Endothelial cell (in vitro differentiated cells): ENCODE results near the gene KRTAP4-6. TPM values are rescaled to one million over a fixed set of nuclear protein-coding genes. Genes with fewer than 3 reads are reported as not detected.
"Not testable (repeated sequence)": the region's sequence is repeated elsewhere in the genome, so short reads cannot be mapped to it uniquely, and the experiment has no call there.

Source experiments
- DNase-seq: peaks from one replicate; pipeline ENCODE4 v3.0.0; 2021; ENCODE audit warnings: low spot score
- H3K27ac Mint-ChIP-seq: one replicate; pipeline ENCODE4 v1.8.0; 2021; ENCODE audit warnings: mixed read lengths, inconsistent platforms; ENCODE audit not compliant: unreplicated experiment
- H3K27me3 Mint-ChIP-seq: one replicate; pipeline ENCODE4 v1.8.0; 2021; ENCODE audit warnings: mild to moderate bottlenecking, moderate library complexity, mixed read lengths, inconsistent platforms; ENCODE audit not compliant: unreplicated experiment
- H3K36me3 Mint-ChIP-seq: one replicate; pipeline ENCODE4 v1.8.0; 2021; ENCODE audit warnings: mild to moderate bottlenecking, low read depth, mixed read lengths, inconsistent platforms; ENCODE audit not compliant: unreplicated experiment
- H3K4me1 Mint-ChIP-seq: one replicate; pipeline ENCODE4 v1.8.0; 2021; ENCODE audit warnings: mild to moderate bottlenecking, mixed read lengths, inconsistent platforms; ENCODE audit not compliant: unreplicated experiment
- H3K4me3 Mint-ChIP-seq: one replicate; pipeline ENCODE4 v1.8.0; 2021; ENCODE audit warnings: mild to moderate bottlenecking, mixed read lengths, inconsistent platforms; ENCODE audit not compliant: unreplicated experiment
- H3K9me3 Mint-ChIP-seq: one replicate; pipeline ENCODE4 v1.8.0; 2021; ENCODE audit warnings: mixed read lengths, inconsistent platforms; ENCODE audit not compliant: unreplicated experiment
- CTCF ChIP-seq: fragments of 200-600 bp; sonication (generic); IDR thresholded peaks from one replicate; pipeline ENCODE4 v1.5.0; 2021; ENCODE audit warnings: antibody characterized with exemption; ENCODE audit not compliant: unreplicated experiment
- total RNA-seq: library from RNA; stranded (reverse); fragmentation: NEBNext Ultra II Directional; extraction: Animal tissue kit (Norgen Biotek cat#: 25700); gene quantifications from one replicate; pipeline ENCODE4 v1.2.1, GENCODE V29; 2021; ENCODE audit not compliant: unreplicated experiment

KRTAP4-6 gene
- total RNA-seq, 1 donor from 2014 or later, result not detected

- Mint-ChIP-seq H3K9me3 (no peaks in the 10 kb centered on the region), H3K4me3 (no peak within 1 kb of the TSS), H3K27me3 (no peaks in the 10 kb centered on the region), H3K4me1 (no peaks in the 10 kb centered on the region), H3K36me3 (no peaks in the 10 kb centered on the region), H3K27ac (no peak within 1 kb of the TSS)
- TF ChIP-seq CTCF, result no peak
- DNase-seq, result no peak
Observed at GRCh38 chr17:41168121-41168520, 27.8 kb upstream of the KRTAP4-6 start, which contains the start of gene KRTAP4-3. Gene KRTAP4-3 (minus strand): TSS chr17:41168221. CDS start chr17:41168172, 49 bp downstream.

GRCh38 chr17:41167561-41167960 lies 27.2 kb upstream of the KRTAP4-6 start:
- Mint-ChIP-seq H3K4me1 (no peaks in the 10 kb centered on the region), H3K4me3 (no peak overlapping the region), H3K27me3 (no peaks in the 10 kb centered on the region), H3K36me3 (no peaks in the 10 kb centered on the region), H3K9me3 (no peaks in the 10 kb centered on the region), H3K27ac (no peak overlapping the region)
- DNase-seq, result no peak
- no peak for TF ChIP-seq CTCF

- Mint-ChIP-seq H3K4me3 (no peak overlapping the region), H3K27me3 (no peaks in the 10 kb centered on the region), H3K36me3 (no peaks in the 10 kb centered on the region), H3K27ac (no peak overlapping the region), H3K9me3 (no peaks in the 10 kb centered on the region), H3K4me1 (no peaks in the 10 kb centered on the region)
- TF ChIP-seq CTCF, result no peak
- no peak for DNase-seq
Observed at GRCh38 chr17:41163828-41164227, 23.5 kb upstream of the KRTAP4-6 start.

GRCh38 chr17:41160648-41161047 lies 20.3 kb upstream of the KRTAP4-6 start, which contains the start of gene KRTAP4-4:
Gene KRTAP4-4 (minus strand): TSS chr17:41160748. CDS start chr17:41160691, 57 bp downstream.
- H3K27me3 Mint-ChIP-seq, result no peaks in the 10 kb centered on the region
- H3K27ac Mint-ChIP-seq, result no peak within 1 kb of the TSS
- DNase-seq, result no peak
- no peaks in the 10 kb centered on the region for H3K9me3 Mint-ChIP-seq
- no peak for TF ChIP-seq CTCF
- no peaks in the 10 kb centered on the region for H3K4me1 Mint-ChIP-seq
- no peak within 1 kb of the TSS for H3K4me3 Mint-ChIP-seq
- H3K36me3 Mint-ChIP-seq, result no peaks in the 10 kb centered on the region

- H3K9me3 Mint-ChIP-seq, H3K27me3 Mint-ChIP-seq, H3K27ac Mint-ChIP-seq, H3K4me3 Mint-ChIP-seq, H3K36me3 Mint-ChIP-seq, DNase-seq, H3K4me1 Mint-ChIP-seq: not testable (repeated sequence)
Observed at GRCh38 chr17:41160190-41160589, 19.8 kb upstream of the KRTAP4-6 start.
